Thoracic aorta (tissue), 2 donors: ENCODE data around the gene LYL1. TPM values are rescaled to one million over a fixed set of nuclear protein-coding genes. Genes with fewer than 3 reads are reported as not detected.
"Not testable (repeated sequence)": the region's sequence is repeated elsewhere in the genome, so short reads cannot be mapped to it uniquely, and the experiment has no call there.

ENCODE experiments used
- ATAC-seq: fragments of 150-250 bp; one replicate; pipeline ENCODE4 v1.8.0; 2017; ENCODE audit warnings: low read depth; ENCODE audit not compliant: insufficient number of reproducible peaks, low FRiP score
- DNase-seq: peaks from one replicate; pipeline ENCODE4 v3.0.0-alpha.2; 2020; ENCODE audit warnings: low spot score
- H3K27ac ChIP-seq, 2 donors: fragments of 200-600 bp; sonication (generic); 1 replicate in 1 of 2; 2 replicates in 1 of 2; pipeline ENCODE4 v1.5.1; 2016; ENCODE audit warnings: mild to moderate bottlenecking in 2 of 2, moderate library complexity in 2 of 2
- H3K27me3 ChIP-seq: fragments of 200-600 bp; sonication (generic); replicated peaks from 2 replicates; pipeline ENCODE4 v1.6.0; 2016; ENCODE audit warnings: mild to moderate bottlenecking; ENCODE audit not compliant: insufficient read depth
- H3K36me3 ChIP-seq: fragments of 200-600 bp; sonication (generic); one replicate; pipeline ENCODE4 v1.5.1; 2016
- H3K4me1 ChIP-seq, 2 donors: fragments of 200-600 bp; sonication (generic); 1 replicate in 1 of 2; 2 replicates in 1 of 2; pipeline versions ENCODE4 v1.5.1 to v1.6.0; 2016; ENCODE audit warnings: low read depth in 2 of 2, mild to moderate bottlenecking in 1 of 2; ENCODE audit not compliant: control insufficient read depth in 1 of 2
- H3K4me3 ChIP-seq: fragments of 200-600 bp; sonication (generic); 2 replicates; pipeline ENCODE4 v1.5.1; 2016; ENCODE audit warnings: mild to moderate bottlenecking
- H3K9me3 ChIP-seq: fragments of 200-600 bp; sonication (generic); 2 replicates; pipeline ENCODE4 v1.5.1; 2016
- CTCF ChIP-seq: fragments of 200-600 bp; sonication (generic); IDR thresholded peaks from one replicate; pipeline ENCODE4 v1.5.1; 2019; ENCODE audit warnings: antibody characterized with exemption
- total RNA-seq, 2 donors: library from RNA; depleted of rRNA; stranded (reverse); fragments of >200 nt; gene quantifications; one replicate each; pipeline versions ENCODE4 v1.1.0 to v1.2.3, GENCODE V29; 2016

Gene LYL1
- total RNA-seq, 2 donors from 2014 or later, result 10.6 to 36.1 TPM

GRCh38 chr19:13149628-13150186, 47.0 kb upstream of the LYL1 start:
- H3K9me3 ChIP-seq, result no peaks in the 10 kb centered on the region
- ATAC-seq, result no peak
- H3K4me1 ChIP-seq, result peaks cover 16 to 18% of the 10 kb centered on the region in 2 donors
- no peak for TF ChIP-seq CTCF
- peak overlapping the region; percentile 100 for H3K4me3 ChIP-seq
- no peaks in the 10 kb centered on the region for H3K27me3 ChIP-seq
- H3K27ac ChIP-seq, result peak overlapping the region; percentile 100
- H3K36me3 ChIP-seq, result peaks cover 2% of the 10 kb centered on the region
- no peak for DNase-seq

GRCh38 chr19:13149173-13149627, 46.5 kb upstream of the LYL1 start:
- H3K27ac ChIP-seq, result peak overlapping the region; percentile 100
- ATAC-seq, H3K36me3 ChIP-seq, H3K27me3 ChIP-seq, DNase-seq, H3K9me3 ChIP-seq: not testable (repeated sequence)
- H3K4me1 ChIP-seq, result peaks cover 16 to 18% of the 10 kb centered on the region in 2 donors
- H3K4me3 ChIP-seq, result peak overlapping the region; percentile 100

GRCh38 chr19:13146763-13147563, 44.3 kb upstream of the LYL1 start:
- TF ChIP-seq CTCF, result no peak
- peaks cover 16 to 27% of the 10 kb centered on the region in 2 donors for H3K4me1 ChIP-seq
- no peak overlapping the region for H3K27ac ChIP-seq
- ATAC-seq (no peak), DNase-seq (no peak)
- no peak overlapping the region for H3K4me3 ChIP-seq
- H3K27me3 ChIP-seq, result no peaks in the 10 kb centered on the region
- H3K36me3 ChIP-seq, result peaks cover 11% of the 10 kb centered on the region
- H3K9me3 ChIP-seq, result no peaks in the 10 kb centered on the region

- no peak for DNase-seq
- peaks cover 38% of the 10 kb centered on the region for H3K36me3 ChIP-seq
- no peak for ATAC-seq
Observed at GRCh38 chr19:13139633-13140311, 37.1 kb upstream of the LYL1 start.

GRCh38 chr19:13138916-13139198, 36.2 kb upstream of the LYL1 start:
- no peak for TF ChIP-seq CTCF
- ATAC-seq (no peak), DNase-seq (no peak)
- Histone ChIP-seq H3K4me1 (peaks cover 4 to 9% of the 10 kb centered on the region in 2 donors), H3K4me3 (no peak overlapping the region), H3K36me3 (peaks cover 29% of the 10 kb centered on the region), H3K9me3 (no peaks in the 10 kb centered on the region), H3K27ac (no peak overlapping the region), H3K27me3 (no peaks in the 10 kb centered on the region)

More at GRCh38 chr19:13139633-13140311, 37.1 kb upstream of the LYL1 start:
- Histone ChIP-seq H3K27ac (no peak overlapping the region), H3K4me1 (peaks cover 0 to 9% of the 10 kb centered on the region in 2 donors), H3K27me3 (no peaks in the 10 kb centered on the region), H3K9me3 (no peaks in the 10 kb centered on the region), H3K4me3 (no peak overlapping the region)
- TF ChIP-seq CTCF, result no peak
